GM18858 (cell line): ENCODE results near the gene NGDN.

Experiments
- ATAC-seq: cut with Tn5 transposase; IDR thresholded peaks from one replicate; pipeline ENCODE4 v1.9.1; 2021; ENCODE audit not compliant: unreplicated experiment

NGDN gene

GRCh38 chr14:23468704-23469126 lies 788 bp upstream of the NGDN start:
- ATAC-seq, result no peak

GRCh38 chr14:23469906-23470403 lies 452 bp downstream of the NGDN start:
- ATAC-seq, result no peak

GRCh38 chr14:23470947-23471346 lies 1.4 kb downstream of the NGDN start:
- ATAC-seq, result no peak

- ATAC-seq, result no peak
These were observed 8.7 kb downstream of the NGDN start for GRCh38 chr14:23478109-23478759.

GRCh38 chr14:23481362-23481970 lies 12.0 kb downstream of the NGDN start:
- ATAC-seq, result no peak

- ATAC-seq, result no peak
These were observed 12.7 kb downstream of the NGDN start for GRCh38 chr14:23481979-23482822.

- ATAC-seq, result no peak
These were observed 13.3 kb downstream of the NGDN start for GRCh38 chr14:23482823-23483148.

- no peak for ATAC-seq
These were observed 13.8 kb downstream of the NGDN start for GRCh38 chr14:23483236-23483854.

- ATAC-seq, result no peak
These were observed 15.8 kb downstream of the NGDN start for GRCh38 chr14:23485326-23485725.

GRCh38 chr14:23486036-23486435 lies 16.5 kb downstream of the NGDN start:
- no peak for ATAC-seq

- no peak for ATAC-seq
These were observed 17.7 kb downstream of the NGDN start for GRCh38 chr14:23487216-23487615.

- ATAC-seq, result no peak
These were observed 23.2 kb downstream of the NGDN start for GRCh38 chr14:23492618-23493272.

GRCh38 chr14:23494223-23494622 lies 24.7 kb downstream of the NGDN start:
- no peak for ATAC-seq

GRCh38 chr14:23512156-23512555 lies 42.7 kb downstream of the NGDN start:
- ATAC-seq, result no peak

GRCh38 chr14:23513005-23513817 lies 43.7 kb downstream of the NGDN start:
- ATAC-seq, result no peak

GRCh38 chr14:23513818-23514643 lies 44.5 kb downstream of the NGDN start:
- ATAC-seq, result no peak

- no peak for ATAC-seq
These were observed 45.1 kb downstream of the NGDN start for GRCh38 chr14:23514644-23514957.

- ATAC-seq, result no peak
These were observed 48.3 kb downstream of the NGDN start for GRCh38 chr14:23517650-23518326.

GRCh38 chr14:23518709-23519108 lies 49.2 kb downstream of the NGDN start:
- no peak for ATAC-seq
